Measurements from ENCODE around the gene CDC25B. TPM values are rescaled to one million over a fixed set of nuclear protein-coding genes. Genes with fewer than 3 reads are reported as not detected.
A peak's percentile ranks its signal among the peaks of the same experiment; 100 is the strongest.

Gene CDC25B
- total RNA-seq, 1 donor from 2014 or later: 51.1 TPM

- H3K36me3 Mint-ChIP-seq: no peaks in the 10 kb centered on the region
- no peak overlapping the region for H3K27ac Mint-ChIP-seq
- no peak for DNase-seq (ENCODE audit: extremely low spot score, unreplicated experiment)
- peaks cover 28% of the 10 kb centered on the region for H3K4me1 Mint-ChIP-seq (ENCODE audit: unreplicated experiment)
- no peaks in the 10 kb centered on the region for H3K27me3 Mint-ChIP-seq
- peak overlapping the region; percentile 86 for H3K4me3 Mint-ChIP-seq
- H3K9me3 Mint-ChIP-seq: no peaks in the 10 kb centered on the region
- no peak for TF ChIP-seq CTCF (conservative IDR thresholded peaks at IDR 0.05)
Observed at GRCh38 chr20:3765171-3765882, 30.8 kb upstream of the CDC25B start.

- H3K27ac Mint-ChIP-seq: peak overlapping the region; percentile 55
- H3K9me3 Mint-ChIP-seq: no peaks in the 10 kb centered on the region
- TF ChIP-seq CTCF (conservative IDR thresholded peaks at IDR 0.05): no peak
- H3K4me3 Mint-ChIP-seq: peak overlapping the region; percentile 86
- H3K36me3 Mint-ChIP-seq: no peaks in the 10 kb centered on the region
- H3K4me1 Mint-ChIP-seq (ENCODE audit: unreplicated experiment): peaks cover 26% of the 10 kb centered on the region
- no peaks in the 10 kb centered on the region for H3K27me3 Mint-ChIP-seq
- no peak for DNase-seq (ENCODE audit: extremely low spot score, unreplicated experiment)
Observed at GRCh38 chr20:3766422-3767109, 29.5 kb upstream of the CDC25B start.

- no peak for DNase-seq (ENCODE audit: extremely low spot score, unreplicated experiment)
- peak overlapping the region; percentile 86 for H3K4me3 Mint-ChIP-seq
- no peaks in the 10 kb centered on the region for H3K27me3 Mint-ChIP-seq
- H3K4me1 Mint-ChIP-seq (ENCODE audit: unreplicated experiment): peaks cover 23% of the 10 kb centered on the region
- H3K9me3 Mint-ChIP-seq: no peaks in the 10 kb centered on the region
- no peaks in the 10 kb centered on the region for H3K36me3 Mint-ChIP-seq
- TF ChIP-seq CTCF (conservative IDR thresholded peaks at IDR 0.05): no peak
- no peak overlapping the region for H3K27ac Mint-ChIP-seq
Observed at GRCh38 chr20:3767110-3767426, 29.0 kb upstream of the CDC25B start.

- Mint-ChIP-seq H3K4me3 (peak within 1 kb of the TSS; percentile 86), H3K36me3 (no peaks in the 10 kb centered on the region), H3K27me3 (peaks cover 4% of the 10 kb centered on the region), H3K27ac (peak within 1 kb of the TSS; percentile 91), H3K9me3 (no peaks in the 10 kb centered on the region), H3K4me1 (ENCODE audit: unreplicated experiment) (peaks cover 23% of the 10 kb centered on the region)
- TF ChIP-seq CTCF (conservative IDR thresholded peaks at IDR 0.05): no peak
- DNase-seq (ENCODE audit: extremely low spot score, unreplicated experiment): peak; percentile 99
Observed at GRCh38 chr20:3767427-3768341, 28.4 kb upstream of the CDC25B start, which contains the start of gene ADISSP. Gene ADISSP, minus strand, starts transcription at chr20:3767753. Its CDS starts 7,653 bp downstream, at chr20:3760100.

- no peaks in the 10 kb centered on the region for H3K36me3 Mint-ChIP-seq
- H3K27ac Mint-ChIP-seq: peak overlapping the region; percentile 91
- peak; percentile 88 for DNase-seq (ENCODE audit: extremely low spot score, unreplicated experiment)
- H3K27me3 Mint-ChIP-seq: peaks cover 4% of the 10 kb centered on the region
- H3K4me1 Mint-ChIP-seq (ENCODE audit: unreplicated experiment): peaks cover 23% of the 10 kb centered on the region
- TF ChIP-seq CTCF (conservative IDR thresholded peaks at IDR 0.05): peak; percentile 78
- peak overlapping the region; percentile 86 for H3K4me3 Mint-ChIP-seq
- no peaks in the 10 kb centered on the region for H3K9me3 Mint-ChIP-seq
Observed at GRCh38 chr20:3768342-3769130, 27.6 kb upstream of the CDC25B start.
